Neuronal stem cell (in vitro differentiated cells): ENCODE data around the gene TPK1.

ENCODE experiments used
- DNase-seq: peaks from one replicate; pipeline ENCODE4 v3.0.0-alpha.2; 2013; ENCODE audit warnings: low spot score
- H2AFZ ChIP-seq: one replicate; pipeline ENCODE4 v1.6.1; 2013; ENCODE audit warnings: mild to moderate bottlenecking, low read length, inconsistent platforms
- H2AK5ac ChIP-seq: 2 replicates; pipeline ENCODE4 v1.6.1; 2013; ENCODE audit warnings: low read depth, mild to moderate bottlenecking, inconsistent platforms, low read length, moderate library complexity, mixed read lengths
- H2BK120ac ChIP-seq: 2 replicates; pipeline ENCODE4 v1.6.1; 2013; ENCODE audit warnings: low read depth, mild to moderate bottlenecking, inconsistent platforms, low read length, moderate library complexity, mixed read lengths
- H2BK12ac ChIP-seq: one replicate; pipeline ENCODE4 v1.6.1; 2013; ENCODE audit warnings: low read length, inconsistent platforms
- H2BK15ac ChIP-seq: 2 replicates; pipeline ENCODE4 v1.6.1; 2013; ENCODE audit warnings: mild to moderate bottlenecking, low read length, inconsistent platforms, mixed read lengths
- H2BK5ac ChIP-seq: one replicate; pipeline ENCODE4 v1.6.1; 2013; ENCODE audit warnings: inconsistent platforms, mild to moderate bottlenecking, low read length, moderate library complexity
- H3K14ac ChIP-seq: one replicate; pipeline ENCODE4 v1.6.1; 2013; ENCODE audit warnings: low read length, inconsistent platforms
- H3K18ac ChIP-seq: 2 replicates; pipeline ENCODE4 v1.6.1; 2013; ENCODE audit warnings: low read length, inconsistent platforms
- H3K23ac ChIP-seq: 2 replicates; pipeline ENCODE4 v1.6.1; 2013; ENCODE audit warnings: low read depth, mild to moderate bottlenecking, mixed read lengths, low read length, inconsistent platforms; ENCODE audit not compliant: poor library complexity
- H3K27ac ChIP-seq: replicated peaks from 3 replicates; pipeline ENCODE4 v1.5.1; 2013; ENCODE audit warnings: low read length, inconsistent platforms
- H3K27me3 ChIP-seq, 3 experiments: 2 replicates each; pipeline ENCODE4 v1.6.1; 2013; ENCODE audit warnings: low read length in 3 of 3, mild to moderate bottlenecking in 2 of 3, inconsistent platforms in 1 of 3, low read depth in 1 of 3, mixed read lengths in 1 of 3, moderate library complexity in 1 of 3; ENCODE audit not compliant: control insufficient read depth in 3 of 3, insufficient read depth in 3 of 3
- H3K36me3 ChIP-seq, 2 donors: replicated peaks in 1 of 2; 2 replicates each; pipeline ENCODE4 v1.6.1; 2013; ENCODE audit warnings: low read length in 2 of 2; ENCODE audit not compliant: control insufficient read depth in 2 of 2, insufficient read depth in 2 of 2
- H3K4ac ChIP-seq: 2 replicates; pipeline ENCODE4 v1.6.1; 2013; ENCODE audit warnings: inconsistent platforms, mild to moderate bottlenecking, low read length, moderate library complexity
- H3K4me1 ChIP-seq, 2 donors: 1 replicate in 1 of 2; 2 replicates in 1 of 2; pipeline ENCODE4 v1.6.1; 2013; ENCODE audit warnings: low read length in 2 of 2, low read depth in 1 of 2; ENCODE audit not compliant: control insufficient read depth in 2 of 2, insufficient read depth in 1 of 2
- H3K4me2 ChIP-seq: one replicate; pipeline ENCODE4 v1.6.1; 2013; ENCODE audit warnings: mild to moderate bottlenecking, low read length, inconsistent platforms; ENCODE audit not compliant: insufficient read depth, poor library complexity, severe bottlenecking
- H3K4me3 ChIP-seq, 2 donors: 2 replicates each; pipeline ENCODE4 v1.5.1; 2013; ENCODE audit warnings: low read length in 2 of 2, mild to moderate bottlenecking in 2 of 2, inconsistent platforms in 1 of 2, moderate library complexity in 1 of 2
- H3K79me1 ChIP-seq: one replicate; pipeline ENCODE4 v1.6.1; 2013; ENCODE audit warnings: low read depth, mild to moderate bottlenecking, inconsistent platforms, low read length, moderate library complexity
- H3K9ac ChIP-seq: one replicate; pipeline ENCODE4 v1.6.1; 2013; ENCODE audit warnings: mild to moderate bottlenecking, low read depth, low read length, inconsistent platforms; ENCODE audit not compliant: poor library complexity
- H3K9me3 ChIP-seq, 2 donors: replicated peaks in 1 of 2; 2 replicates each; pipeline versions ENCODE3 to v1.6.1; 2013; ENCODE audit warnings: low read length in 2 of 2, mild to moderate bottlenecking in 2 of 2, inconsistent platforms in 1 of 2, low read depth in 1 of 2, mixed read lengths in 1 of 2, moderate library complexity in 1 of 2; ENCODE audit not compliant: control insufficient read depth in 2 of 2, insufficient read depth in 1 of 2
- H4K8ac ChIP-seq: one replicate; pipeline ENCODE4 v1.6.1; 2013; ENCODE audit warnings: low read depth, mild to moderate bottlenecking, inconsistent platforms, low read length, moderate library complexity
- H4K91ac ChIP-seq: one replicate; pipeline ENCODE4 v1.6.1; 2013; ENCODE audit warnings: low read length, low read depth, mild to moderate bottlenecking, inconsistent platforms; ENCODE audit not compliant: poor library complexity
- WGBS, 2 donors: extraction: QIAGEN DNeasy Blood & Tissue Kit; methylation state at CpG; one replicate each; pipeline ENCODE4 v1.1.7; 2013; ENCODE audit warnings: missing lambda C conversion rate in 2 of 2, mixed read lengths in 1 of 2; ENCODE audit not compliant: insufficient read length in 2 of 2, insufficient replicate concordance in 1 of 2; ENCODE audit errors: extremely low coverage in 2 of 2; 5-methylcytosine and 5-hydroxymethylcytosine counted together

TPK1 gene

DNA sequence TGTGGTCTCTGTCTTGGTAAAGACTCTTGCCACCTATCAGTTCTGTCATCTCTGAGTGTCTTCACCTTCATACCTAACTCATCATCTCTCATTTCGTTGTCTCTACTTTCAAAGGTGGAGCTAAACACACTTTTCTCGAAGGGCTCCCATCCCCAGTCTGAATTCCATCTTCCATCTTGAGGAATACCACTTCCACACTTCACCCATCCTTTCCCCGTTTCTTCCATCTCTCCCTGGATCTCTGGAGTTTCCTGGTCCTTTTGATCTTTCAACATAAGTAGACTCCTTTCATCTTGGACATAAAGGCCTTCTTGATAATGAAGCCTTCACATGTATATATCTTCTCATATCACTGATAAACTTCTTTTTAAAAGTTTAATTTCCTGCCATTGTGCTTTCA lies 311.6 kb downstream of the TPK1 start:
- H3K4me2 ChIP-seq: no peak overlapping the region
- H3K9ac ChIP-seq: no peak overlapping the region
- H3K18ac ChIP-seq: no peak overlapping the region
- H3K14ac ChIP-seq: no peak overlapping the region
- no peak overlapping the region for H4K91ac ChIP-seq
- H3K4me1 ChIP-seq: no peaks in the 10 kb centered on the region
- no peaks in the 10 kb centered on the region for H3K9me3 ChIP-seq
- H3K4me3 ChIP-seq: no peak overlapping the region
- H2BK5ac ChIP-seq: no peak overlapping the region
- no peaks in the 10 kb centered on the region for H3K79me1 ChIP-seq
- H2AFZ ChIP-seq: no peak overlapping the region
- no CpG with 5 or more reads among the region's 3 CpGs for WGBS, 2 donors
- no peak overlapping the region for H3K23ac ChIP-seq
- no peak overlapping the region for H3K27ac ChIP-seq
- no peak overlapping the region for H2BK12ac ChIP-seq
- H3K4ac ChIP-seq: no peak overlapping the region
- no peaks in the 10 kb centered on the region for H3K27me3 ChIP-seq
- DNase-seq: no peak
- H3K36me3 ChIP-seq: no peaks in the 10 kb centered on the region
- H2BK120ac ChIP-seq: no peak overlapping the region
- no peak overlapping the region for H2AK5ac ChIP-seq
- H4K8ac ChIP-seq: no peak overlapping the region
- no peak overlapping the region for H2BK15ac ChIP-seq

DNA sequence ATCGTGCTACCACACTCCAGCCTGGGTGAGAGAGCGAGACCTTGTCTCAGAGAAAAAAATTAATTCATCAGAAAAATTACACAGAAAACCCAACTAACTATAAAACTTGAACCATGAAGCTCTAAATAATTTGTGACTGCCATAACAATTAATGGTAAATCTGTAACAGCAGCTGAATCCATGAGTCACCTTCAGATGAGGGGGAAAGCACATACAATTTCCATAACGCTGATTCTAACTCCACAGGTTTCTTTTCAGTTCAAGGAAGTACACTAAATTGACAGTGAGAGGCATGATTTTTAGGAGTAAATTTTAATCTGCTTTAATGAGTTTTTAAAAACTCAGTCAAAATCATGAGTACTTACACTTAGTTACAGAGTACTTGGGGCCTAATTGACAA lies 312.2 kb downstream of the TPK1 start:
- Histone ChIP-seq H3K27ac (no peak overlapping the region), H3K27me3 (no peaks in the 10 kb centered on the region), H3K23ac (no peak overlapping the region), H2BK120ac (no peak overlapping the region), H3K4me1 (no peaks in the 10 kb centered on the region), H3K14ac (no peak overlapping the region), H2BK15ac (no peak overlapping the region), H3K4me2 (no peak overlapping the region), H2AFZ (no peak overlapping the region), H3K79me1 (no peaks in the 10 kb centered on the region), H3K9ac (no peak overlapping the region), H4K91ac (no peak overlapping the region), H4K8ac (no peak overlapping the region), H3K36me3 (no peaks in the 10 kb centered on the region), H3K4ac (no peak overlapping the region), H2BK5ac (no peak overlapping the region), H3K18ac (no peak overlapping the region), H2BK12ac (no peak overlapping the region), H2AK5ac (no peak overlapping the region), H3K4me3 (no peak overlapping the region), H3K9me3 (no peaks in the 10 kb centered on the region)
- no CpG with 5 or more reads among the region's 3 CpGs for WGBS, 2 donors
- DNase-seq: no peak

DNA sequence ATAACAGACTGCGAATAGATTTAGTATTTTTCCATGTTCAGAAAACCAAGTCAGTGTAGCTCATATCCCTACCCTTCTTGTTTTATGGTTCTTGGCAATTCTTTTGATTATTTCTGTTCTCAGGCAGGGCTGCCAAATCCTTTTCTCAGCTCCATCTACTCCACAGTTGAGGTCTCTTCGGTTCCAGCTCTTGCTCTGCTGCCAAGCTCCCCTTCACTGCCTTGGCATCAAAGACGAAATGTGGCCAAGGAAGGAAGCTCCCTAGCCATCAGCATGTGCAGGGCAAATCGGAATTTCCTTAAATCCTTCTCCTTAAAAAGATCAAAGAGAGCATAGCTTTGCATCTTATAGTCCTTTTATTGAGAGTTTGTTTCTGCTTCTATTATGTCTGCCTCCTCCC lies 315.9 kb downstream of the TPK1 start:
- Histone ChIP-seq H3K9me3 (no peaks in the 10 kb centered on the region), H3K4me3 (no peak overlapping the region), H2BK12ac (no peak overlapping the region), H3K18ac (no peak overlapping the region), H3K4ac (no peak overlapping the region), H2AK5ac (no peak overlapping the region), H2BK120ac (no peak overlapping the region), H3K4me2 (no peak overlapping the region), H3K9ac (no peak overlapping the region), H4K91ac (no peak overlapping the region), H3K4me1 (no peaks in the 10 kb centered on the region), H3K27ac (no peak overlapping the region), H2BK5ac (no peak overlapping the region), H3K23ac (no peak overlapping the region), H4K8ac (no peak overlapping the region), H2AFZ (no peak overlapping the region), H3K14ac (no peak overlapping the region), H2BK15ac (no peak overlapping the region), H3K79me1 (no peaks in the 10 kb centered on the region), H3K27me3 (no peaks in the 10 kb centered on the region), H3K36me3 (no peaks in the 10 kb centered on the region)
- WGBS, 2 donors: no CpG with 5 or more reads among the region's 4 CpGs
- no peak for DNase-seq

DNA sequence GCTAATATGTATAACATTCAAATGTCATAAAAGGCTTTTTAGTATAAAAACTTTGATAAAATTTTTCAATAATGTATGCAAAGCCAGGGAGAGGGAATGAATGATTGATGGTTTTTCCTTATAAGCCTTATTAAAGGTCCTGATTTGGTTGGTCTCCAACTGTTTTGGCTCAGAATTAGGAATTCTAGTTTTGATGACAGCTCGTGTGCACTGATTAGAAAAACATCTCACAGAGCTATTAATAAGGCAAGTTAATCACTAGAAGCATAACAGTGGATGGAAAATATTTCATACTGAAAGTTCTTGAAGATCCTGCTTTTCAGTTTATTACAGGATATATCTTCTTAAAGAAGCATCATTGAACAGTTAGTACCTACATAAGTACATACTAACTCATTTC lies 317.5 kb downstream of the TPK1 start:
- H3K27me3 ChIP-seq: no peaks in the 10 kb centered on the region
- H3K18ac ChIP-seq: no peak overlapping the region
- no peak overlapping the region for H2BK5ac ChIP-seq
- H3K36me3 ChIP-seq: no peaks in the 10 kb centered on the region
- no peaks in the 10 kb centered on the region for H3K4me1 ChIP-seq
- H2BK12ac ChIP-seq: no peak overlapping the region
- H3K4me2 ChIP-seq: no peak overlapping the region
- no peak overlapping the region for H3K4ac ChIP-seq
- no peak overlapping the region for H2BK120ac ChIP-seq
- no peak overlapping the region for H2BK15ac ChIP-seq
- no peak for DNase-seq
- WGBS, 2 donors: no CpG with 5 or more reads among the region's 1 CpG
- no peak overlapping the region for H4K8ac ChIP-seq
- no peak overlapping the region for H2AFZ ChIP-seq
- H2AK5ac ChIP-seq: no peak overlapping the region
- H3K9me3 ChIP-seq: no peaks in the 10 kb centered on the region
- no peak overlapping the region for H3K4me3 ChIP-seq
- H3K79me1 ChIP-seq: no peaks in the 10 kb centered on the region
- H3K27ac ChIP-seq: no peak overlapping the region
- H3K14ac ChIP-seq: no peak overlapping the region
- no peak overlapping the region for H3K23ac ChIP-seq
- no peak overlapping the region for H4K91ac ChIP-seq
- no peak overlapping the region for H3K9ac ChIP-seq
